Left ventricle myocardium superior (tissue), 1 donor: ENCODE results near the gene DACH1. TPM values are rescaled to one million over a fixed set of nuclear protein-coding genes. Genes with fewer than 3 reads are reported as not detected.

Experiments used
- ATAC-seq: fragments of 200-7000 bp; cut with Tn5 transposase; one replicate; pipeline ENCODE4 v1.9.1; 2020; ENCODE audit warnings: mild to moderate bottlenecking, moderate library complexity
- DNase-seq: peaks from one replicate; pipeline ENCODE4 v3.0.0-alpha.2; 2020
- intact Hi-C: fragments of 100-400 bp; cut with micrococcal nuclease; formaldehyde crosslinking; loops from one replicate; pipeline ENCODE4 v1.11.0; 2022
- total RNA-seq: library from RNA; stranded (reverse); fragmentation: NEBNext Ultra II Directional; extraction: Animal tissue kit (Norgen Biotek cat#: 25700); gene quantifications from one replicate; pipeline ENCODE4 v1.2.1, GENCODE V29; 2021
- donor health status: DM: no; HTN: yes; CAD: no; lungs with severe emphysema.

The DACH1 gene
- total RNA-seq, 1 donor from 2014 or later: 3.5 TPM

GRCh38 chr13:71546881-71547280, 320.1 kb downstream of the DACH1 start:
- intact Hi-C loops: no loop called here
- DNase-seq: no peak
- no peak for ATAC-seq

GRCh38 chr13:71540098-71540497, 326.9 kb downstream of the DACH1 start:
- DNase-seq (no peak), ATAC-seq (no peak)
- intact Hi-C loops: no loop called here

GRCh38 chr13:71536201-71536600, 330.8 kb downstream of the DACH1 start:
- DNase-seq (no peak), ATAC-seq (no peak)
- intact Hi-C loops: no loop called here

GRCh38 chr13:71524613-71525304, 342.2 kb downstream of the DACH1 start:
- no peak for DNase-seq
- intact Hi-C loops: no loop called here
- no peak for ATAC-seq

- ATAC-seq: no peak
- intact Hi-C loops: no loop called here
- no peak for DNase-seq
Observed at GRCh38 chr13:71524245-71524612, 342.8 kb downstream of the DACH1 start.

- ATAC-seq (no peak), DNase-seq (no peak)
- intact Hi-C loops: no loop called here
Observed at GRCh38 chr13:71522941-71523526, 344.0 kb downstream of the DACH1 start.

- DNase-seq: no peak
- intact Hi-C loops: no loop called here
- ATAC-seq: no peak
Observed at GRCh38 chr13:71517004-71517403, 350.0 kb downstream of the DACH1 start.

- intact Hi-C loops: no loop called here
- ATAC-seq (no peak), DNase-seq (no peak)
Observed at GRCh38 chr13:71516521-71516920, 350.5 kb downstream of the DACH1 start.

- DNase-seq: no peak
- intact Hi-C loops: no loop called here
- no peak for ATAC-seq
Observed at GRCh38 chr13:71515744-71516038, 351.3 kb downstream of the DACH1 start.

- DNase-seq (no peak), ATAC-seq (no peak)
- intact Hi-C loops: no loop called here
Observed at GRCh38 chr13:71514900-71515743, 351.9 kb downstream of the DACH1 start.

- no peak for ATAC-seq
- DNase-seq: no peak
- intact Hi-C loops: no loop called here
Observed at GRCh38 chr13:71513411-71514033, 353.5 kb downstream of the DACH1 start.

GRCh38 chr13:71503781-71504180, 363.2 kb downstream of the DACH1 start:
- DNase-seq (no peak), ATAC-seq (no peak)
- intact Hi-C loops: no loop called here

GRCh38 chr13:71499944-71500514, 367.0 kb downstream of the DACH1 start:
- ATAC-seq (peak; percentile 23), DNase-seq (no peak)
- intact Hi-C loops: no loop called here

- DNase-seq: no peak
- peak; percentile 37 for ATAC-seq
- intact Hi-C loops: no loop called here
Observed at GRCh38 chr13:71499235-71499634, 367.8 kb downstream of the DACH1 start.

GRCh38 chr13:71493189-71493588, 373.8 kb downstream of the DACH1 start:
- ATAC-seq: no peak
- intact Hi-C loops: no loop called here

GRCh38 chr13:71492346-71492871, 374.6 kb downstream of the DACH1 start:
- DNase-seq: no peak
- intact Hi-C loops: no loop called here
- ATAC-seq: no peak

More at GRCh38 chr13:71493189-71493588, 373.8 kb downstream of the DACH1 start:
- DNase-seq: no peak

- intact Hi-C loops: no loop called here
Observed at GRCh38 chr13:71491010-71491409, 376.0 kb downstream of the DACH1 start.

GRCh38 chr13:71489041-71489440, 378.0 kb downstream of the DACH1 start:
- intact Hi-C loops: no loop called here
- ATAC-seq: no peak
- no peak for DNase-seq

More at GRCh38 chr13:71491010-71491409, 376.0 kb downstream of the DACH1 start:
- DNase-seq (no peak), ATAC-seq (no peak)

- intact Hi-C loops: no loop called here
- no peak for ATAC-seq
- DNase-seq: no peak
Observed at GRCh38 chr13:71488201-71488600, 378.8 kb downstream of the DACH1 start.
